GM10248 (cell line): ENCODE data around the gene SLC39A7.

Experiments used
- CTCF ChIA-PET: fragments of 300-600 bp; sonication (Branson Sonifier 250); formaldehyde crosslinking; extraction: SDS; loops from one replicate; lab custom pipeline; 2021; ENCODE audit warnings: antibody characterized with exemption; lab: Yijun Ruan, JAX
- POLR2A ChIA-PET: fragments of 350-650 bp; sonication (Branson Sonifier 250); formaldehyde crosslinking; extraction: SDS; loops from one replicate; lab custom pipeline; 2020; ENCODE audit warnings: antibody characterized with exemption; lab: Yijun Ruan, JAX
- DNase-seq: peaks from one replicate; pipeline ENCODE4 v3.0.0; 2012; ENCODE audit errors: extremely low spot score
- TF ChIP-seq, protein P1 (sequence below): IDR thresholded peaks from 2 replicates; pipeline ENCODE4 v1.5.1; 2012; ENCODE audit warnings: mild to moderate bottlenecking, low read depth; ENCODE audit errors: extremely low read depth, missing control alignments, control extremely low read depth

SLC39A7 gene

DNA sequence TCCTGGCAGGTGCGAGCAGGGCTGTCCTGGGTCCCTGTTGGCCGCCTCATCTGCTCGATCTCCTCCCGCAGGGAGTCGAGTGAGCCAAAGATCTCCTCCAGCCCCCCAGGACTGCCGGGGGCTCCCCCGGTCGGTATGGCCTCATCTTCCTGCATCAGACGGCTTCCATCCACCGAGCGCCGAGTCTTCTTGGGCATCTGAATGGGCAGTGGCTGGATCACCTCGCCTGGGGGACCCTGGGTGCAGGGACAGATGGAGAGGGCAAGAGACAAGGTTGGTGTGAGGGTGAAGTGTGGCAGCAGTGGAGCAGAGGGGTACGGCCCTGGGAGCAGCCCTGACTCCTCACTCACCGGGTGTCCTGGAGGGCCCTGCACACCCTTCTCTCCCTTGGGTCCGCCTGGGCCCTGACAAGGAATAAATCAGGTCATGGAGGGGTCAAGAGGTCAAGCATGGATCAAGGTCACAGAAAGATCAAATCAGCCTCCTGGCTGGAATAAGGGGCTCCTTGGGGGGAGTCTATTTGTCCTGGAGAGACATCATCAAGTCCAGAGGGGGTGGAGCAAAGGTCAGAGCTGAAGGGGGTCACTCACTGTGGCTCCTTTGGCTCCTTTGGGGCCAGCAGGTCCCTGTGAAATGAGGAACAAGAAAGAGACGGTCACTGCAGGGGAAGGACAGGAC lies 34.9 kb upstream of the SLC39A7 start:
- CTCF ChIA-PET = interaction anchor here (2.2 to 2.3 kb wide), 2 partner anchors 8 to 83 kb away, joined by 8 to 12 read pairs; no protein-coding TSS in a partner anchor
- TF ChIP-seq, protein P1, sequence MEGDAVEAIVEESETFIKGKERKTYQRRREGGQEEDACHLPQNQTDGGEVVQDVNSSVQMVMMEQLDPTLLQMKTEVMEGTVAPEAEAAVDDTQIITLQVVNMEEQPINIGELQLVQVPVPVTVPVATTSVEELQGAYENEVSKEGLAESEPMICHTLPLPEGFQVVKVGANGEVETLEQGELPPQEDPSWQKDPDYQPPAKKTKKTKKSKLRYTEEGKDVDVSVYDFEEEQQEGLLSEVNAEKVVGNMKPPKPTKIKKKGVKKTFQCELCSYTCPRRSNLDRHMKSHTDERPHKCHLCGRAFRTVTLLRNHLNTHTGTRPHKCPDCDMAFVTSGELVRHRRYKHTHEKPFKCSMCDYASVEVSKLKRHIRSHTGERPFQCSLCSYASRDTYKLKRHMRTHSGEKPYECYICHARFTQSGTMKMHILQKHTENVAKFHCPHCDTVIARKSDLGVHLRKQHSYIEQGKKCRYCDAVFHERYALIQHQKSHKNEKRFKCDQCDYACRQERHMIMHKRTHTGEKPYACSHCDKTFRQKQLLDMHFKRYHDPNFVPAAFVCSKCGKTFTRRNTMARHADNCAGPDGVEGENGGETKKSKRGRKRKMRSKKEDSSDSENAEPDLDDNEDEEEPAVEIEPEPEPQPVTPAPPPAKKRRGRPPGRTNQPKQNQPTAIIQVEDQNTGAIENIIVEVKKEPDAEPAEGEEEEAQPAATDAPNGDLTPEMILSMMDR = no peak
- POLR2A ChIA-PET = no interaction called here
- DNase-seq = no peak

DNA sequence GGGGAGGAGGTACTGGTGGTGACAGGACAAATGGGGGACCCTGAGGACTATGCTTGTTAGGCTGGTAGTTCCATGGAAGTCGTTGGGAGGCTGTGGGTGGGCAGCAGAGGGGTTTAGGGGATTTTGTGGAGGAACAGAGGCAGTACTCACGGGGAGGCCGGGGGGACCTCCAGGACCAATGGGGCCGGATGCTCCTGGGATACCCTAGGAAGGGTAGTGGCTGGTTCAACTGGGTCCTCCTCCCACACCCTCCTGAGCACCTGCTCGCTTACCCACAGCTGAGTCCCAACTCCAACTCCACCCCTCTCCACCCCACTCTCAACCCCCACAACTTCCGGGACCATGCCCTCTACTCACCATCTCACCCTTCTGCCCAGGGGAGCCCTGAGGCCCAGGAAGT lies 34.3 kb upstream of the SLC39A7 start:
- TF ChIP-seq, protein P1 = no peak
- DNase-seq = no peak
- ChIA-PET CTCF (interaction anchor here (1.2 to 2.3 kb wide), 2 partner anchors 16 to 82 kb away, joined by 4 to 8 read pairs; no protein-coding TSS in a partner anchor), POLR2A (interaction anchor here (0.6 kb wide), 1 partner anchor 1501 kb away, joined by 6 read pairs; the partner anchor contains the start of gene CSNK2B)

DNA sequence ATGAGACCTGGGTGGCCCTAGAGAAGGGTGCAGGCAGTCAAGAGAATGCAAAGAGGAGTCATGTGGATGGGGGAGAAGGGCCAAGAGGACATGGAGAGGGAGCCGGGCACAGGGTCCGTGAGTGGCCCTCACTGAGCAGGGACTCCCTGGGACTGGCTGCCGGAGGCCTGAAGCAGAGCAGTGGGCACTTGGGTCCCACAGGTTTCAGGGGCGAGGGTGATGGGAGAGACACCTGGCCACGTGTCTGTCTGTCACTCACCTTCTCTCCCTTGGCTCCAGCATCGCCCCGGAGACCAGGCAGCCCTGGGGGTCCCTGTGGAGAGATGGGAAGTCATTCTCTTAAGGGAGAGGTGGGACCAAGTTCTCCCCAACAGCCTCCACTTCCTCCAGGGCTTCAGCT lies 33.9 kb upstream of the SLC39A7 start:
- ChIA-PET CTCF (interaction anchor here (1.2 kb wide), 1 partner anchor 16 kb away, joined by 4 read pairs; no protein-coding TSS in a partner anchor), POLR2A (interaction anchor here (0.6 kb wide), 1 partner anchor 1501 kb away, joined by 6 read pairs; the partner anchor contains the start of gene CSNK2B)
- DNase-seq = no peak
- TF ChIP-seq, protein P1 = no peak

DNA sequence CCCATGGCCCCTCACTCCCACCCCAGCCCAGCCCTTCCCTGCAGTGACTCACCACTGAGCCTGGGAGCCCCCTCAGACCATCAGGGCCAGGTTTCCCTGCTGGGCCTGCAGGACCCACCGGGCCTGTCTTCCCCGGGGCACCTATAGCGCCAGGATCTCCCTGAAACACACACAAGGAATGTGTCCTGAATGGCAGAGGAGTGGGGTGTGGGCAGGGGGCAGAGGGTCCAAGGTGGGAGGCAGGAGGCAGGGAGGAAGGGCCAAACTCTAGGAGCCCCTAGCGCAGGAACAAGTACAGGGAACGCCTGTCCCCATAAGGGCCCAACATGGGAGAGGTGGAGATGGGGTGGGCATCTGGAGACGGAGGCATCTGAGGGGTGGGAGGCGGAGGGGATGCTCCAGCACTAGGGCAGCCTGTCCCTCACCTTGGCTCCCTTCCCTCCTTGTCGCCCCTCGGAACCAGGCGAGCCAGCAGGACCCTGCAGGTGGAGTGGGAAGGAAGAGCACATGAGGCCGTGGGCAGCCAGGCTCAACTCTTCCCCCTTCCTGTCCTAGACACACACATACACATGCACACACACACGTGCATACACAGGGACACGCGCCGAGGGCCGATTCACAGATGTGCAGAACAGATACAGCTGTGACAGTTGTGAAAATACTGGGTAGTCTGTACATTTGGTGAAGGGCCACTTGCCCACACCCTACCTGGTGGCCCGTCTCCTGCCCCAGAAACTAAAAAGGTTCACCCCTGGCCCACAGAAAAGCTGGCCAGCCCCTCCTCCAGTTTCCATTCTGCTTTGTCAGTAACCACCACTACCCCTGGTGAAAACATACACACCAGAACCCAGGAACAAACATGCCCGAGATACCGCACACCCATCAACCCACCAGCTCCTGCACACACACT lies 33.0 kb upstream of the SLC39A7 start:
- TF ChIP-seq, protein P1 = no peak
- ChIA-PET POLR2A (no interaction called here), CTCF (interaction anchor here (1.2 to 2.0 kb wide), 2 partner anchors 8 to 17 kb away, joined by 4 to 5 read pairs; no protein-coding TSS in a partner anchor)
- no peak for DNase-seq

DNA sequence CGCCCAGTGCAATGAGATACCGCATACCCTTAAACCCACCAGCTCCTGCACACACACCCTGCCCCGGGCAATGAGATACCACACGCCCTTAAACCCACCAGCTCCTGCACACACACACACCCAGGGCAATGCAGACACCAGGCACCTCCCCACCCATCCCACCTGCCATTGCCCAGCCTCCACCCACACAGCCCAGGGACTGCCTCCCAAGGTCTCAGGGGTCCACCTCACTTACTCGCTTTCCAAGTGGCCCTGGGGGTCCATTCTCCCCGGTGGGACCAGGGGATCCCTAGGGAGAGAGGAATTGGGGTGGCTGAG lies 32.4 kb upstream of the SLC39A7 start:
- CTCF ChIA-PET = interaction anchor here (2.0 kb wide), 1 partner anchor 9 kb away, joined by 5 read pairs; no protein-coding TSS in a partner anchor
- TF ChIP-seq, protein P1 = no peak
- DNase-seq = no peak
- POLR2A ChIA-PET = no interaction called here

DNA sequence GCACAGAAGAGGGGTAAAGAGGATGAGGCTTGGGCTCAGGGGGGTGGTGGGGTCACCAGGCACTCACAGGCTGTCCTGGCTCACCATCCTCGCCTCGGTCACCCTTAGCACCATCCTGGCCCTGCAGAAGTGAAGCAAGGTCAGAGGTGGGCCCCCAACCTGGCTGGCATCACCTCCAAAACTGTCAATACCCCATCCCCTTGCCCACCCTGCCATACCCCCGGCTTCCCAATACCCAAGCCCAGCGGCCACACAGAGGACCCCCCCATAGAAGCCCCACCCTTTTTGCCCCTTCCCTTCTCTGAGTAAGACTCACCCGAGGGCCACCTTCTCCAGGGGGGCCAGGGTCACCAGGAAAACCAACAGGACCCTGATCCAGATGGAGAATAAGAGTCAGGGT lies 32.0 kb upstream of the SLC39A7 start:
- ChIA-PET POLR2A (no interaction called here), CTCF (interaction anchor here (2.0 kb wide), 1 partner anchor 9 kb away, joined by 5 read pairs; no protein-coding TSS in a partner anchor)
- TF ChIP-seq, protein P1 = no peak
- no peak for DNase-seq
